ENCODE measurements around the gene EI24. TPM values are rescaled to one million over a fixed set of nuclear protein-coding genes. Genes with fewer than 3 reads are reported as not detected.

The EI24 gene
- total RNA-seq, 1 experiment from 2014 or later, result 151 TPM

DNA sequence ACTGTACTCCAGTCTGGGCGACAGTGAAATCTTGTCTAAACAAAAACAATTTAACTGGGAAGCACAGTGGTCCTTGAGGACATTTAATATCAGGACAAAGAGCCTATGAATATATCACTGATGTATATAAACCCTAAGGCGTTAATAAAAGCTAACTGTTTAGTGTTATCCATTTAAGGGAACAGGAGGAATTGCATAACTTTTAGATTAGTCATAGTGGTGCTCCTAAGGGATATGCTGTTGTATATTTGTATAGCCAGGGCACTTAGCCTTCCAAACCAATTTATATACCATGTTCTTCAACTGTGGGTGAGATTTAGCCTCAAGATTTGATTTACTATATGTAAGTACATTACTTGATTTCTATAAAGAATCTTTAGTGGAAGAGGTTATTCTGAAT lies 52.7 kb downstream of the EI24 start:
- TF ChIP-seq, protein P1, sequence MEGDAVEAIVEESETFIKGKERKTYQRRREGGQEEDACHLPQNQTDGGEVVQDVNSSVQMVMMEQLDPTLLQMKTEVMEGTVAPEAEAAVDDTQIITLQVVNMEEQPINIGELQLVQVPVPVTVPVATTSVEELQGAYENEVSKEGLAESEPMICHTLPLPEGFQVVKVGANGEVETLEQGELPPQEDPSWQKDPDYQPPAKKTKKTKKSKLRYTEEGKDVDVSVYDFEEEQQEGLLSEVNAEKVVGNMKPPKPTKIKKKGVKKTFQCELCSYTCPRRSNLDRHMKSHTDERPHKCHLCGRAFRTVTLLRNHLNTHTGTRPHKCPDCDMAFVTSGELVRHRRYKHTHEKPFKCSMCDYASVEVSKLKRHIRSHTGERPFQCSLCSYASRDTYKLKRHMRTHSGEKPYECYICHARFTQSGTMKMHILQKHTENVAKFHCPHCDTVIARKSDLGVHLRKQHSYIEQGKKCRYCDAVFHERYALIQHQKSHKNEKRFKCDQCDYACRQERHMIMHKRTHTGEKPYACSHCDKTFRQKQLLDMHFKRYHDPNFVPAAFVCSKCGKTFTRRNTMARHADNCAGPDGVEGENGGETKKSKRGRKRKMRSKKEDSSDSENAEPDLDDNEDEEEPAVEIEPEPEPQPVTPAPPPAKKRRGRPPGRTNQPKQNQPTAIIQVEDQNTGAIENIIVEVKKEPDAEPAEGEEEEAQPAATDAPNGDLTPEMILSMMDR (conservative IDR thresholded peaks at IDR 0.05), result no peak
- peaks cover 7% of the 10 kb centered on the region in 2 experiments for H3K4me1 Mint-ChIP-seq
- H2BK12ac ChIP-seq (ENCODE audit: insufficient read length, low read depth, low read length), result no peak overlapping the region
- H2AFZ ChIP-seq (ENCODE audit: low read length), result no peak overlapping the region
- no peak overlapping the region for H2BK5ac ChIP-seq (ENCODE audit: insufficient read length, low read length)
- no peaks in the 10 kb centered on the region for H3K27me3 Mint-ChIP-seq (ENCODE audit: low read depth)
- H3K36me3 Mint-ChIP-seq (ENCODE audit: insufficient read depth in 1 of 3, low read depth in 3 of 3), result peaks cover 13 to 54% (median 46%) of the 10 kb centered on the region in 3 experiments
- no peak overlapping the region for H3T11ph ChIP-seq (ENCODE audit: low read length)
- H2BK120ac ChIP-seq (ENCODE audit: low read depth, low read length, poor library complexity, severe bottlenecking), result no peak overlapping the region
- no peak overlapping the region for H3K27ac Mint-ChIP-seq
- H2BK15ac ChIP-seq (ENCODE audit: low read depth, low read length), result no peak overlapping the region
- H4K5ac ChIP-seq (ENCODE audit: insufficient read length, low read depth, low read length), result no peak overlapping the region
- no peaks in the 10 kb centered on the region for H3K27me3 ChIP-seq (ENCODE audit: insufficient read depth, low read length)
- H2AK5ac ChIP-seq (ENCODE audit: insufficient read length, low read length), result no peak overlapping the region
- no CpG with 5 or more reads among the region's 2 CpGs for WGBS (ENCODE audit: extremely low coverage, insufficient read length, low lambda C conversion rate)
- H3K9me3 ChIP-seq (ENCODE audit: control insufficient read depth, low read depth, low read length), result no peaks in the 10 kb centered on the region
- no peak overlapping the region for H4K91ac ChIP-seq (ENCODE audit: insufficient read length, low read depth, low read length)
- H4K20me1 ChIP-seq (ENCODE audit: control insufficient read depth, insufficient read depth, insufficient read length), result no peaks in the 10 kb centered on the region
- H3K56ac ChIP-seq (ENCODE audit: insufficient read length, low read depth, low read length), result no peak overlapping the region
- H3K4me2 ChIP-seq (ENCODE audit: insufficient read depth, insufficient read length, low read length), result no peak overlapping the region
- no peak overlapping the region for H3K4me3 Mint-ChIP-seq
- no peaks in the 10 kb centered on the region for H3K4me1 ChIP-seq (ENCODE audit: insufficient read depth, low read length)
- no peak overlapping the region for H4K8ac ChIP-seq (replicated peaks; ENCODE audit: insufficient read length, low read depth, low read length)
- H3K79me1 ChIP-seq (ENCODE audit: insufficient read depth, low read depth, low read length, poor library complexity, severe bottlenecking), result no peaks in the 10 kb centered on the region
- no peaks in the 10 kb centered on the region for H3K9me3 Mint-ChIP-seq
- H3K14ac ChIP-seq (ENCODE audit: insufficient read depth, low read length), result no peak overlapping the region
- no peak overlapping the region for H3K9ac ChIP-seq (ENCODE audit: extremely low read depth, insufficient read length, low read length)
- peaks cover 2% of the 10 kb centered on the region; the same call in 1 of the 2 replicates for H3K79me2 ChIP-seq (ENCODE audit: insufficient read depth, low read length)
- no peak overlapping the region for H3K23ac ChIP-seq (ENCODE audit: insufficient read length, low read depth, low read length)
- H2BK20ac ChIP-seq (ENCODE audit: low read depth, low read length, poor library complexity, severe bottlenecking), result no peak overlapping the region
- H3K23me2 ChIP-seq (ENCODE audit: insufficient read length, low read depth, low read length, poor library complexity, severe bottlenecking), result no peaks in the 10 kb centered on the region
- no peak overlapping the region for H3K4ac ChIP-seq (ENCODE audit: low read depth, low read length)
- H3K27ac ChIP-seq (ENCODE audit: insufficient read length, low read depth, low read length), result no peak overlapping the region
- DNase-seq, result no peak
- no peak overlapping the region for H3K18ac ChIP-seq (ENCODE audit: insufficient read length, low read depth, low read length)

All from H9 (cell line).